NCI-H1436 (cell line): ENCODE data around the gene IGFN1.

Experiments used
- DNase-seq: peaks from one replicate; lab custom pipeline; 2025; lab: John Stamatoyannopoulos, UW

Gene IGFN1

GRCh38 chr1:201266774-201267173 is 76.2 kb downstream of the IGFN1 start:
- no peak for DNase-seq

GRCh38 chr1:201267481-201268229 is 77.0 kb downstream of the IGFN1 start:
- no peak for DNase-seq

GRCh38 chr1:201268604-201269151 is 78.1 kb downstream of the IGFN1 start:
- no peak for DNase-seq

GRCh38 chr1:201269281-201269680 is 78.7 kb downstream of the IGFN1 start:
- no peak for DNase-seq

- DNase-seq, result no peak
Observed at GRCh38 chr1:201269900-201270410, 79.3 kb downstream of the IGFN1 start.

GRCh38 chr1:201270616-201271390 is 80.2 kb downstream of the IGFN1 start:
- no peak for DNase-seq

GRCh38 chr1:201272799-201273198 is 82.2 kb downstream of the IGFN1 start:
- no peak for DNase-seq

- no peak for DNase-seq
Observed at GRCh38 chr1:201274616-201275252, 84.1 kb downstream of the IGFN1 start.

GRCh38 chr1:201275253-201275666 is 84.6 kb downstream of the IGFN1 start:
- DNase-seq, result no peak

- no peak for DNase-seq
Observed at GRCh38 chr1:201276891-201277290, 86.3 kb downstream of the IGFN1 start.

- DNase-seq, result no peak
Observed at GRCh38 chr1:201277441-201277840, 86.8 kb downstream of the IGFN1 start.
